SK-N-SH (cell line): ENCODE results near the gene RELN. TPM values are rescaled to one million over a fixed set of nuclear protein-coding genes. Genes with fewer than 3 reads are reported as not detected.

Source experiments
- CTCF ChIA-PET: fragments of 300-600, 350-600 bp; formaldehyde crosslinking; extraction: SDS; loops from one replicate; lab custom pipeline; 2021; lab: Yijun Ruan, JAX
- POLR2A ChIA-PET: fragments of 350-600 bp; sonication (Branson Sonifier 250); formaldehyde crosslinking; extraction: SDS; loops from one replicate; lab custom pipeline; 2020; ENCODE audit warnings: antibody characterized with exemption, inconsistent platforms; lab: Yijun Ruan, JAX
- DNase-seq: peaks from one replicate; pipeline ENCODE4 v3.0.0; 2012
- H2AFZ ChIP-seq: fragments of 200-600 bp; sonication (generic); 2 replicates; pipeline ENCODE4 v1.8.1; 2016; ENCODE audit warnings: antibody characterized with exemption, mild to moderate bottlenecking, low read depth
- H3F3A ChIP-seq: fragments of 200-600 bp; sonication (generic); replicated peaks from 2 replicates; pipeline ENCODE3; 2016; ENCODE audit warnings: antibody characterized with exemption, mild to moderate bottlenecking; ENCODE audit not compliant: insufficient read depth
- H3K27ac ChIP-seq, 2 experiments: fragments of 200-500 bp in 1 of 2; fragments of 200-600 bp in 1 of 2; sonication (Bioruptor generic) in 1 of 2; sonication (generic), shearing (Covaris generic) in 1 of 2; 2 replicates each; pipeline versions ENCODE4 v1.5.1 to v1.6.1; 2014 to 2016; ENCODE audit warnings: low read depth in 2 of 2, inconsistent platforms in 1 of 2, low read length in 1 of 2, mild to moderate bottlenecking in 1 of 2, mixed read lengths in 1 of 2
- H3K27me3 ChIP-seq: fragments of 200-600 bp; sonication (generic), shearing (Covaris generic); 2 replicates; pipeline ENCODE4 v1.6.1; 2016; ENCODE audit warnings: mixed run types; ENCODE audit not compliant: insufficient read depth
- H3K36me3 ChIP-seq, 2 experiments: fragments of 200-500 bp in 1 of 2; fragments of 200-600 bp in 1 of 2; sonication (Bioruptor generic) in 1 of 2; sonication (generic) in 1 of 2; replicated peaks in 1 of 2; 2 replicates each; pipeline versions ENCODE3 to v1.5.1; 2014 to 2016; ENCODE audit warnings: low read length in 1 of 2, mild to moderate bottlenecking in 1 of 2; ENCODE audit not compliant: insufficient read depth in 2 of 2, control insufficient read depth in 1 of 2
- H3K4me1 ChIP-seq, 2 experiments: fragments of 200-500 bp in 1 of 2; fragments of 200-600 bp in 1 of 2; sonication (Bioruptor generic) in 1 of 2; sonication (generic), shearing (Covaris generic) in 1 of 2; 2 replicates each; pipeline versions ENCODE4 v1.5.1 to v1.6.1; 2014 to 2016; ENCODE audit warnings: low read depth in 1 of 2, low read length in 1 of 2, mixed run types in 1 of 2; ENCODE audit not compliant: insufficient read depth in 2 of 2, control insufficient read depth in 1 of 2
- H3K4me2 ChIP-seq: fragments of 200-600 bp; sonication (generic), shearing (Covaris generic); 2 replicates; pipeline ENCODE4 v1.6.1; 2017; ENCODE audit warnings: mixed run types
- H3K4me3 ChIP-seq, 2 experiments: fragments of 200-500 bp in 1 of 2; fragments of 200-600 bp in 1 of 2; sonication (Bioruptor generic) in 1 of 2; sonication (generic), shearing (Covaris generic) in 1 of 2; 2 replicates each; pipeline versions ENCODE4 v1.5.1 to v1.8.1; 2014 to 2016; ENCODE audit warnings: low read depth in 2 of 2, inconsistent platforms in 1 of 2, low read length in 1 of 2, mild to moderate bottlenecking in 1 of 2, mixed read lengths in 1 of 2, moderate library complexity in 1 of 2
- H3K79me2 ChIP-seq: fragments of 200-600 bp; sonication (generic); 2 replicates; pipeline ENCODE4 v1.8.1; 2017; ENCODE audit warnings: mild to moderate bottlenecking; ENCODE audit not compliant: insufficient read depth
- H3K9ac ChIP-seq: fragments of 200-600 bp; sonication (generic); 2 replicates; pipeline ENCODE4 v1.6.1; 2017; ENCODE audit warnings: mixed run types
- H3K9me2 ChIP-seq: fragments of 200-600 bp; sonication (generic); 2 replicates; pipeline ENCODE4 v1.6.1; 2017; ENCODE audit warnings: mixed run types
- H3K9me3 ChIP-seq: fragments of 200-600 bp; sonication (generic); 2 replicates; pipeline ENCODE4 v1.6.1; 2017; ENCODE audit warnings: mixed run types, mild to moderate bottlenecking, moderate library complexity
- H4K20me1 ChIP-seq: fragments of 200-600 bp; sonication (generic); 2 replicates; pipeline ENCODE4 v1.6.1; 2017; ENCODE audit warnings: mild to moderate bottlenecking, mixed run types; ENCODE audit not compliant: insufficient read depth
- CHD2 ChIP-seq: fragments of 150-350 bp; IDR thresholded peaks from 2 replicates; pipeline ENCODE4 v1.6.1; 2018; ENCODE audit warnings: low read length; ENCODE audit not compliant: partially characterized antibody
- ELF1 ChIP-seq: IDR thresholded peaks from 2 replicates; pipeline ENCODE4 v1.4.0; 2012
- EP300 ChIP-seq, 2 experiments: IDR thresholded peaks; 2 replicates each; pipeline versions ENCODE4 v1.4.0 to v1.6.1; 2012; ENCODE audit warnings: borderline replicate concordance in 1 of 2, low read depth in 1 of 2, low read length in 1 of 2
- FOSL2 ChIP-seq: IDR thresholded peaks from 2 replicates; pipeline ENCODE4 v1.4.0; 2012; ENCODE audit warnings: low read depth, mild to moderate bottlenecking, moderate library complexity, borderline replicate concordance
- FOXM1 ChIP-seq: IDR thresholded peaks from 2 replicates; pipeline ENCODE4 v1.4.0; 2012; ENCODE audit warnings: low read depth, mild to moderate bottlenecking
- GABPA ChIP-seq: IDR thresholded peaks from 2 replicates; pipeline ENCODE4 v1.4.0; 2012; ENCODE audit warnings: low read depth, mild to moderate bottlenecking
- MEF2A ChIP-seq: IDR thresholded peaks from 2 replicates; pipeline ENCODE4 v1.4.0; 2012; ENCODE audit warnings: low read depth, borderline replicate concordance
- MXI1 ChIP-seq: IDR thresholded peaks from 2 replicates; pipeline ENCODE4 v1.6.1; 2012; ENCODE audit warnings: mild to moderate bottlenecking, low read depth, low read length, improper control_type of control experiment
- NRF1 ChIP-seq: IDR thresholded peaks from 2 replicates; pipeline ENCODE4 v1.6.1; 2012; ENCODE audit warnings: low read depth, mild to moderate bottlenecking, low read length
- POLR2AphosphoS5 ChIP-seq: IDR thresholded peaks from 2 replicates; pipeline ENCODE4 v1.6.1; 2012; ENCODE audit warnings: low read depth, low read length
- SIN3A ChIP-seq: IDR thresholded peaks from 2 replicates; pipeline ENCODE4 v1.6.1; 2012; ENCODE audit warnings: low read depth, mild to moderate bottlenecking, low read length, moderate library complexity, borderline replicate concordance
- TAF1 ChIP-seq: IDR thresholded peaks from 2 replicates; pipeline ENCODE4 v1.6.1; 2012; ENCODE audit warnings: low read depth, mild to moderate bottlenecking, low read length, moderate library complexity, borderline replicate concordance
- TEAD4 ChIP-seq: IDR thresholded peaks from 2 replicates; pipeline ENCODE4 v1.4.0; 2012; ENCODE audit warnings: mild to moderate bottlenecking, borderline replicate concordance; ENCODE audit not compliant: insufficient read depth
- YY1 ChIP-seq: IDR thresholded peaks from 2 replicates; pipeline ENCODE4 v1.4.0; 2012; ENCODE audit warnings: low read depth, mild to moderate bottlenecking
- WGBS: methylation state at CpG from one replicate; pipeline ENCODE4 v1.1.6; 2017; ENCODE audit warnings: low lambda C conversion rate; 5-methylcytosine and 5-hydroxymethylcytosine counted together
- polyA plus RNA-seq, 3 experiments: library from polyadenylated mRNA; depleted of rRNA; stranded (reverse); fragments of >200 nt; gene quantifications; 2 replicates each; pipeline ENCODE4 v1.2.3, GENCODE V29; 2012
- TF ChIP-seq, protein P1 (sequence below): IDR thresholded peaks from 2 replicates; pipeline ENCODE4 v1.4.0; 2012; ENCODE audit warnings: low read depth, borderline replicate concordance
- TF ChIP-seq, protein P2 (sequence below): fragments of 150-350 bp; IDR thresholded peaks from 2 replicates; pipeline ENCODE4 v1.6.1; 2017; ENCODE audit warnings: antibody characterized with exemption, low read length, low read depth, borderline replicate concordance
- TF ChIP-seq, protein P3 (sequence below): IDR thresholded peaks from 2 replicates; pipeline ENCODE4; 2012

The RELN gene
- polyA plus RNA-seq, 1 of the 3 experiments (the other 2 are of a cell fraction), result 0.02 TPM

DNA sequence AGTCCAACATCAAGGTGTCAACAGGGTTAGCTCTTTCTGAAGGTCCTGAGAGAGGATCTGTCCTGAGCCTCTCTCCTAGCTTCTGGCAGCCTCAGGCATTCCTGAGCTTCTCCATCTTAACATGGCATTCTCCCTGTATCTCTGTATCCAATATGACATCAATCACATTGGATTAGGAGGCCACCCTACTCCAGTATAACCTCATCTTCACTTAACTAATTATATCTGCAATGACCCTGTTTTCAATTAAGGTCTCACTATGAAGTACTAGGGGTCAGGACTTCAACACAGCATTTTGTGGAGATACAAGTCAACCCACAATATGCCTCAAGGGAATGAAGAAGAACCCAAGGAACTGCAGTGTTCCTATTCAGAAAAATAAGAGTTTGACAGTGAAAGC lies 133.8 kb downstream of the RELN start (continued):
- TF ChIP-seq GABPA, result no peak
- TF ChIP-seq POLR2AphosphoS5, result no peak
- TF ChIP-seq, all 33 proteins: peak for 0

DNA sequence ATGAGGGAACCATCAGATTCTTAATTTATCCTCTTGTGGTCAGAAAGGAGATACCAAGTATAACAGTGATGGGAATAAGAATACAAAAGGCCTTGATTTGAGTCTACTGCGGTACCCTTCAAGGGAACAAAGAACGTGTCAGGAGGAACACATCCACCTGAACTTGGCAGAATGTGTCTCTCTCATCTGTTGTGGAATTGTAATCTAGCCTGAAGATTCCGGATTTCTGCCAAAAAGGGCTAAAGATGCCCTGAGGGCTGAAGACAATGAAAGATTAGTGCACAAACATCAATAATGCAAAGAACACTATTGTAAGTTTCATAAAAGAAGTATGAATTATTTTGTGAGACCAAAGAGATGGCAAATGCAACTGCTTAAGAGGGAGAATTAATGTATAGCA lies 134.8 kb downstream of the RELN start:
- WGBS, result 36% methylated on average over 3 of the region's 3 CpGs
- Histone ChIP-seq H3F3A (no peaks in the 10 kb centered on the region), H3K9me3 (no peaks in the 10 kb centered on the region), H2AFZ (no peak overlapping the region), H3K9ac (no peak overlapping the region), H3K79me2 (no peaks in the 10 kb centered on the region), H3K4me3 (no peak overlapping the region), H3K27ac (no peak overlapping the region), H3K4me1 (peaks cover 0 to 6% of the 10 kb centered on the region in 2 experiments; a peak in 2 of 4 replicates), H3K36me3 (no peaks in the 10 kb centered on the region), H3K27me3 (no peaks in the 10 kb centered on the region), H3K4me2 (no peak overlapping the region), H3K9me2 (0 out of 2 replicates have a peak, but pooled peaks cover 3% of the 10 kb centered on the region), H4K20me1 (no peaks in the 10 kb centered on the region)
- no peak for TF ChIP-seq CHD2
- TF ChIP-seq, protein P1, sequence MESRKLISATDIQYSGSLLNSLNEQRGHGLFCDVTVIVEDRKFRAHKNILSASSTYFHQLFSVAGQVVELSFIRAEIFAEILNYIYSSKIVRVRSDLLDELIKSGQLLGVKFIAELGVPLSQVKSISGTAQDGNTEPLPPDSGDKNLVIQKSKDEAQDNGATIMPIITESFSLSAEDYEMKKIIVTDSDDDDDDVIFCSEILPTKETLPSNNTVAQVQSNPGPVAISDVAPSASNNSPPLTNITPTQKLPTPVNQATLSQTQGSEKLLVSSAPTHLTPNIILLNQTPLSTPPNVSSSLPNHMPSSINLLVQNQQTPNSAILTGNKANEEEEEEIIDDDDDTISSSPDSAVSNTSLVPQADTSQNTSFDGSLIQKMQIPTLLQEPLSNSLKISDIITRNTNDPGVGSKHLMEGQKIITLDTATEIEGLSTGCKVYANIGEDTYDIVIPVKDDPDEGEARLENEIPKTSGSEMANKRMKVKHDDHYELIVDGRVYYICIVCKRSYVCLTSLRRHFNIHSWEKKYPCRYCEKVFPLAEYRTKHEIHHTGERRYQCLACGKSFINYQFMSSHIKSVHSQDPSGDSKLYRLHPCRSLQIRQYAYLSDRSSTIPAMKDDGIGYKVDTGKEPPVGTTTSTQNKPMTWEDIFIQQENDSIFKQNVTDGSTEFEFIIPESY, result no peak
- TF ChIP-seq YY1, result no peak
- TF ChIP-seq MEF2A, result no peak
- TF ChIP-seq TAF1, result no peak
- TF ChIP-seq SIN3A, result no peak
- no peak for TF ChIP-seq EP300 (IDR thresholded peaks at IDR 0.05; ENCODE audit: borderline replicate concordance in 1 of 2, low read depth in 1 of 2, low read length in 1 of 2)
- TF ChIP-seq ELF1, result no peak
- TF ChIP-seq FOSL2, result no peak
- no peak for TF ChIP-seq FOXM1
- no peak for TF ChIP-seq NRF1
- TF ChIP-seq, protein P2, sequence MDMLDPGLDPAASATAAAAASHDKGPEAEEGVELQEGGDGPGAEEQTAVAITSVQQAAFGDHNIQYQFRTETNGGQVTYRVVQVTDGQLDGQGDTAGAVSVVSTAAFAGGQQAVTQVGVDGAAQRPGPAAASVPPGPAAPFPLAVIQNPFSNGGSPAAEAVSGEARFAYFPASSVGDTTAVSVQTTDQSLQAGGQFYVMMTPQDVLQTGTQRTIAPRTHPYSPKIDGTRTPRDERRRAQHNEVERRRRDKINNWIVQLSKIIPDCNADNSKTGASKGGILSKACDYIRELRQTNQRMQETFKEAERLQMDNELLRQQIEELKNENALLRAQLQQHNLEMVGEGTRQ, result no peak
- TF ChIP-seq, protein P3, sequence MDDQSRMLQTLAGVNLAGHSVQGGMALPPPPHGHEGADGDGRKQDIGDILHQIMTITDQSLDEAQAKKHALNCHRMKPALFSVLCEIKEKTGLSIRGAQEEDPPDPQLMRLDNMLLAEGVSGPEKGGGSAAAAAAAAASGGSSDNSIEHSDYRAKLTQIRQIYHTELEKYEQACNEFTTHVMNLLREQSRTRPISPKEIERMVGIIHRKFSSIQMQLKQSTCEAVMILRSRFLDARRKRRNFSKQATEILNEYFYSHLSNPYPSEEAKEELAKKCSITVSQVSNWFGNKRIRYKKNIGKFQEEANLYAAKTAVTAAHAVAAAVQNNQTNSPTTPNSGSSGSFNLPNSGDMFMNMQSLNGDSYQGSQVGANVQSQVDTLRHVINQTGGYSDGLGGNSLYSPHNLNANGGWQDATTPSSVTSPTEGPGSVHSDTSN, result no peak
- TF ChIP-seq MXI1, result no peak
- TF ChIP-seq TEAD4, result no peak
- ChIA-PET CTCF (no interaction called here), POLR2A (no interaction called here)
- no peak for DNase-seq
